HFFc6 (cell line): Measurements from ENCODE around the gene SCYGR4. TPM values are rescaled to one million over a fixed set of nuclear protein-coding genes. Genes with fewer than 3 reads are reported as not detected.
A peak's percentile ranks its signal among the peaks of the same experiment; 100 is the strongest.

Source experiments
- DNase-seq: peaks from one replicate; pipeline ENCODE4 v3.0.0-alpha.2; 2018
- H3K27ac Mint-ChIP-seq: 2 replicates; pipeline ENCODE4 v1.8.0; 2020; ENCODE audit warnings: mild to moderate bottlenecking, mixed read lengths
- H3K27me3 Mint-ChIP-seq: 2 replicates; pipeline ENCODE4 v1.8.0; 2021; ENCODE audit warnings: mild to moderate bottlenecking, moderate library complexity, mixed read lengths; ENCODE audit not compliant: insufficient read depth
- H3K36me3 Mint-ChIP-seq: 2 replicates; pipeline ENCODE4 v1.8.0; 2021; ENCODE audit warnings: low read depth, mixed read lengths
- H3K4me1 Mint-ChIP-seq: 2 replicates; pipeline ENCODE4 v1.8.0; 2020; ENCODE audit warnings: low read depth, mixed read lengths
- H3K4me3 Mint-ChIP-seq: 2 replicates; pipeline ENCODE4 v1.8.0; 2020; ENCODE audit warnings: mild to moderate bottlenecking, moderate library complexity, mixed read lengths
- H3K9me3 Mint-ChIP-seq: 2 replicates; pipeline ENCODE4 v1.8.0; 2020; ENCODE audit warnings: mild to moderate bottlenecking, mixed read lengths
- long read RNA-seq: library from polyadenylated mRNA; unstranded; transcript quantifications from one replicate; pipeline ENCODE4 v2.0.0, GENCODE V29; 2019
- total RNA-seq, 6 experiments: library from RNA; stranded (reverse); fragmentation: NEBNext Ultra II Directional; extraction: Animal tissue kit (Norgen Biotek cat#: 25700); gene quantifications; 2 replicates in 1 of 6; 3 replicates in 5 of 6; pipeline ENCODE4 v1.2.3, GENCODE V29; 2021
- TF ChIP-seq, protein P1 (sequence below): fragments of 200-600 bp; sonication (generic); IDR thresholded peaks from 2 replicates; pipeline ENCODE4 v1.5.0; 2021; ENCODE audit warnings: antibody characterized with exemption, mild to moderate bottlenecking

SCYGR4 gene, protein sequence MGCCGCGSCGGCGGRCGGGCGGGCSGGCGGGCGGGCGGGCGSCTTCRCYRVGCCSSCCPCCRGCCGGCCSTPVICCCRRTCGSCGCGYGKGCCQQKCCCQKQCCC
- total RNA-seq: not detected
- long read RNA-seq: 0 reads

DNA sequence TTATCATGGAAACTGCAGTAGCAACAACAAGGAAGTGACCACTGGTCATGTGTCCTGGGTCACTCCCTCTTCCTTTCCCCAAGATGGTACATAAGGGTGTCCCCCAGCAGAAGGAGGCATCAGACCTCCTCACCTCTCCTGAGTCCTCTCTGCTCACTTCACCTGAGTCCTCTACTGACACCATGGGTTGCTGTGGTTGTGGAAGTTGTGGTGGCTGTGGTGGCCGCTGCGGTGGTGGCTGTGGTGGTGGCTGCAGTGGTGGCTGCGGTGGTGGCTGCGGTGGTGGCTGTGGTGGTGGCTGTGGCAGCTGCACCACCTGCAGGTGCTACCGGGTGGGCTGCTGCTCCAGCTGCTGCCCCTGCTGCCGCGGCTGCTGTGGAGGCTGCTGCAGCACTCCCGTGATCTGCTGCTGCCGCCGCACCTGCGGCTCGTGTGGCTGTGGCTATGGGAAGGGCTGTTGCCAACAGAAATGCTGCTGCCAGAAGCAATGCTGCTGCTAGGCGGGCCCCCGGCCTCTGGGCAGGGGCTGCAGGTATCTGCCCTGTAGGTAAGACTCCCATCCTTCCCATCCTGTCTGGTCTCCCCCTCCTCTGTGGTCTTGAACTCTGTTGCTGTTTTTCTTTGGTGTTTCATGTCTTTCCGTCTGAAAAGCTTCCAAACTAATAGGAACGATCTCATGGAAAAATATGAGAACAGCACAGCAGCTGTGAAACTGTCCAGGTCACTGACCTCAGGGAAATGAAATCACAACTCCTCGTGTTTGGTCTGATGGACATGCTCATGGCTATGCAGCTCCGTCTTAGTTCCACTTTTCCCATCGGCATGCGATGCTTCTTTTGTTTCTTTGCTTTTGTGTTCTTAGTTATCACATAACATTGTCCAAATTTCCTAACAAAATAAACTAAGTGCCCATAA lies at the start of gene SCYGR4:
Gene SCYGR4, plus strand, starts transcription at position 183 of the 915 bp plus-strand sequence. Its CDS starts 0 bp downstream, at position 183.
- H3K27me3 Mint-ChIP-seq: peaks cover 4% of the 10 kb centered on the region
- no peaks in the 10 kb centered on the region for H3K9me3 Mint-ChIP-seq
- no peak for DNase-seq
- no peaks in the 10 kb centered on the region for H3K36me3 Mint-ChIP-seq
- peaks cover 7% of the 10 kb centered on the region; the same call in 1 of the 2 replicates for H3K4me1 Mint-ChIP-seq
- H3K4me3 Mint-ChIP-seq: peak within 1 kb of the TSS; percentile 36; the same call in 1 of the 2 replicates
- TF ChIP-seq, protein P1, sequence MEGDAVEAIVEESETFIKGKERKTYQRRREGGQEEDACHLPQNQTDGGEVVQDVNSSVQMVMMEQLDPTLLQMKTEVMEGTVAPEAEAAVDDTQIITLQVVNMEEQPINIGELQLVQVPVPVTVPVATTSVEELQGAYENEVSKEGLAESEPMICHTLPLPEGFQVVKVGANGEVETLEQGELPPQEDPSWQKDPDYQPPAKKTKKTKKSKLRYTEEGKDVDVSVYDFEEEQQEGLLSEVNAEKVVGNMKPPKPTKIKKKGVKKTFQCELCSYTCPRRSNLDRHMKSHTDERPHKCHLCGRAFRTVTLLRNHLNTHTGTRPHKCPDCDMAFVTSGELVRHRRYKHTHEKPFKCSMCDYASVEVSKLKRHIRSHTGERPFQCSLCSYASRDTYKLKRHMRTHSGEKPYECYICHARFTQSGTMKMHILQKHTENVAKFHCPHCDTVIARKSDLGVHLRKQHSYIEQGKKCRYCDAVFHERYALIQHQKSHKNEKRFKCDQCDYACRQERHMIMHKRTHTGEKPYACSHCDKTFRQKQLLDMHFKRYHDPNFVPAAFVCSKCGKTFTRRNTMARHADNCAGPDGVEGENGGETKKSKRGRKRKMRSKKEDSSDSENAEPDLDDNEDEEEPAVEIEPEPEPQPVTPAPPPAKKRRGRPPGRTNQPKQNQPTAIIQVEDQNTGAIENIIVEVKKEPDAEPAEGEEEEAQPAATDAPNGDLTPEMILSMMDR: no peak
- no peak within 1 kb of the TSS for H3K27ac Mint-ChIP-seq

DNA sequence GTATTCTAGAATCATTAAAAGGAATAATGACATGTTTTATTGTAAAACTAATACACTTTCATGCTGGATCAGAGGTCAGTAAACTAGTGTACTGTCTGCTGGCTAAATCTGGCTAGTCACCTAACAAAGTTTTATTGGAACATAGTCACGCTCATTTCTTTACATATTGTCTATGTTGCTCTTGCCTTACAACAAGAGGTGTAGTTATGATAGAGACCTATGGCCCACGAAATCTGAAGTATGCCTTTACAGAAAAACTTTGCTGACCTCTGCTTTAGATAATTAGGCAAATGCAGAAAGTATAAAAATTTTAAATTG lies 48.5 kb upstream of the SCYGR4 start:
- TF ChIP-seq, protein P1: no peak
- H3K27ac Mint-ChIP-seq: no peak overlapping the region
- H3K4me1 Mint-ChIP-seq: peaks cover 19% of the 10 kb centered on the region
- H3K36me3 Mint-ChIP-seq: no peaks in the 10 kb centered on the region; the same call in 1 of the 2 replicates
- no peaks in the 10 kb centered on the region for H3K9me3 Mint-ChIP-seq
- H3K4me3 Mint-ChIP-seq: no peak overlapping the region
- H3K27me3 Mint-ChIP-seq: peaks cover 4% of the 10 kb centered on the region
- DNase-seq: no peak

DNA sequence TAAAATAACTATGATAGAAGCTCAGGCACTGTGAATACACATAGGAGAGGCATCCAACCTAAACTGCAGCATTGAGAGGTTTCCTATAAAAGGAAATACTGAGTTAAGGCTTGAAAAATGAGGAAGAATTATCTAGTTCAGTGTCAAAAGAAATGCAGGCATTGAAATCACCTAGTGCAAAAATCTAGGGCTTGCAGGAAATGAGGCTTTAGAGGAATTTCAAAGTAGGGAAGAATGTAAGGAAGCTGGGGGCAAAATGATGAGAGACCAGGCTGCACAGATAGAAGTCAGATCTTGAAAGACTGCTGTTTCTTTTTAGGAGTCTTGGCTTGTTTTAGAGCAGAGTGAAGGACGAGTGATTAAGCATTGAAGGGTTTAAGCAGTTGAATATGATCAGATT lies 46.7 kb upstream of the SCYGR4 start:
- DNase-seq: no peak
- Mint-ChIP-seq H3K27ac (no peak overlapping the region), H3K4me3 (no peak overlapping the region), H3K36me3 (no peaks in the 10 kb centered on the region; the same call in 1 of the 2 replicates), H3K9me3 (no peaks in the 10 kb centered on the region), H3K4me1 (peaks cover 19% of the 10 kb centered on the region), H3K27me3 (peaks cover 4% of the 10 kb centered on the region)
- TF ChIP-seq, protein P1: no peak

DNA sequence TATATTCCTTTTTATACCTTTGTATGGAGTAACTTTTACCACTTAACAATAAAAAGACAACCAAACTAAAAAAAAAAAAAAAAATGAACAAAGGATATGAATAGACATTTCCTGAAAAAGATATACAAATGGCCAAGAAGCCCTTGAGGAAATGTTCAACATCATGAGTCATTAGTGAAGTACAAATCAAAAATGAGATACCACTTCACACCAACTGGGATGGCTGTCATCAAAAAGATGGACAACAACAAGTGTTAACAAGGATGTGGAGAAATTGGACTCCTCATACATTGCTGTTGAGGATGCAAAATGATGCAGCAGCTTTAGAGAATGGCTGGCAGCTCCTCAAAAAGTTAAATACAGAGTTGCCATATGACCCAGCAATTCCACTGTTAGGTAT lies 41.2 kb upstream of the SCYGR4 start:
- Mint-ChIP-seq H3K9me3 (no peaks in the 10 kb centered on the region), H3K27ac (0 out of 2 replicates have a peak overlapping the region, but pooled peaks have one; percentile 5), H3K36me3 (no peaks in the 10 kb centered on the region), H3K4me3 (no peak overlapping the region), H3K4me1 (peaks cover 19% of the 10 kb centered on the region), H3K27me3 (peaks cover 2% of the 10 kb centered on the region)
- TF ChIP-seq, protein P1: no peak
- peak; percentile 7 for DNase-seq

DNA sequence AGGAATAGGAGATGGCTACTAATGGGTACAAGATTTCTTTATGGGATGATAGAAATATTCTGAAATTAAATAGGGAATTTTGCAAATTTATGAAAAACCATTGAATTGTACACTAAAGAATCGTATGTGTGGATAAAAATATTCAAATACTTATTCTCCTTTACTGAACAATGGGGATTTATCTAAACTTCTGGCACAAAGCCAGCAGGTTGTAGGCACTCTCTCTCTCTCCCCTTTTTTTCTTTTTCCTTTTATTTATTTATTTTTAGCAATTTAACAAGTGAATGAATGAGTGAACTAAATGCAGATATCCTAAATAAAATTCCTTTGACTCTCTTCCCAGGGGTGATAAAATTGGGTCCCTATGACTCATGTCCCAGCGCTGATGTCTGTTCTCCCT lies 40.5 kb upstream of the SCYGR4 start:
- DNase-seq: no peak
- TF ChIP-seq, protein P1: no peak
- no peaks in the 10 kb centered on the region; the same call in 1 of the 2 replicates for H3K27me3 Mint-ChIP-seq
- H3K36me3 Mint-ChIP-seq: no peaks in the 10 kb centered on the region; the same call in 1 of the 2 replicates
- no peak overlapping the region for H3K27ac Mint-ChIP-seq
- no peaks in the 10 kb centered on the region; the same call in 1 of the 2 replicates for H3K9me3 Mint-ChIP-seq
- no peak overlapping the region for H3K4me3 Mint-ChIP-seq
- peaks cover 19% of the 10 kb centered on the region for H3K4me1 Mint-ChIP-seq
